Cardiac muscle cell (in vitro differentiated cells and primary cell): ENCODE data around the gene NELFCD. TPM values are rescaled to one million over a fixed set of nuclear protein-coding genes. Genes with fewer than 3 reads are reported as not detected.

Experiments used
- DNase-seq, 2 donors: peaks; one replicate each; pipeline versions ENCODE4 v3.0.0 to v3.0.0-alpha.2; 2010 to 2017; ENCODE audit warnings: low read depth in 1 of 2, low spot score in 1 of 2
- H3K27ac ChIP-seq: fragments of 200-600 bp; sonication (generic); 2 replicates; pipeline ENCODE4 v1.5.1; 2016
- H3K27me3 ChIP-seq: fragments of 200-600 bp; sonication (generic); 2 replicates; pipeline ENCODE4 v1.6.0; 2016; ENCODE audit warnings: control low read depth
- H3K36me3 ChIP-seq: fragments of 200-600 bp; sonication (generic); 2 replicates; pipeline ENCODE4 v1.5.1; 2016; ENCODE audit warnings: control low read depth
- H3K4me1 ChIP-seq: fragments of 200-600 bp; sonication (generic); 2 replicates; pipeline ENCODE4 v1.8.1; 2017; ENCODE audit warnings: low read depth, mild to moderate bottlenecking, mixed run types
- H3K4me3 ChIP-seq: fragments of 200-600 bp; sonication (generic); 2 replicates; pipeline ENCODE4 v1.5.1; 2016; ENCODE audit warnings: mild to moderate bottlenecking
- H3K9me3 ChIP-seq: fragments of 200-600 bp; sonication (generic); 2 replicates; pipeline ENCODE4 v1.5.1; 2017; ENCODE audit warnings: low read depth, mild to moderate bottlenecking, control low read depth
- CTCF ChIP-seq: IDR thresholded peaks from 2 replicates; pipeline ENCODE4 v1.5.1; 2012; ENCODE audit warnings: low read depth, mild to moderate bottlenecking, low read length
- polyA plus RNA-seq: library from polyadenylated mRNA; unstranded; fragments of >200 nt; fragmentation: Nextera tagmentation; extraction: Ambion mirVana; gene quantifications from 2 replicates; pipeline ENCODE4 v1.2.1, GENCODE V29; 2016
- total RNA-seq: library from RNA; depleted of rRNA; stranded (reverse); fragments of >200 nt; gene quantifications from 2 replicates; pipeline ENCODE4 v1.2.3, GENCODE V29; 2016

Gene NELFCD
- total and polyA plus RNA-seq, 2 experiments from 2014 or later = 77.3 to 109 TPM

DNA sequence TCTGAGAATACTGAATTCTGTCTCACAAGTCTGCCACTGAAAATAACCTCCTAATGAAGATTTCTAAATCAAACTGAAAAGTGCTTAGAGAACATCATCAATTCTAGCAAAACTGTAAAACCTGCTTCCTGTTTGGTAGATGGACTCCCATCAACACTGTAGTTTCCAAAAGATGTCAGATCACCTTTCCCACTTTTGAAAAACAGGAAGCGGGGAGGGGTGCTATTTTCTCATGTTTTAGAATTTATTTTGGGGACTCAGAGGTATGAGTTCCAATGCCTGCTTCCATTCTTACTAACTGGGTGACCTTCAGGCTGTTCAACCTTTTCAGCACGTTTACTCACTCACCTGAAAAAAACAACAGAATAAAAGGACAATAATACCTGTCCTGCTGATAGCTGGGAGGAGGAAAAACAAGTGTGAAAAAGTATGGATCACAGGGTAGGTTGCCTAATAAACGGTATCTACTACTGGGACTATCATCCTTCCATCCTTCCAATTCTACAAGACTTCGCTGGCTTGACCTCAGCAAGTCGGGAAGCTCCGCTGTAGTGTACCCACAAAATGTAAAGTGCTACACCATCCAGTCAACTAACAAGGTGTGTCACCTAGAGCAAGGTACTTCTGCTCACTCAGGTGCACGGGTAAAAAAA, 50.0 kb downstream of the NELFCD start:
- peaks cover 35% of the 10 kb centered on the region for H3K36me3 ChIP-seq

GRCh38 chr20:59031564-59032022, 50.5 kb downstream of the NELFCD start:
- no peaks in the 10 kb centered on the region for H3K27me3 ChIP-seq
- peaks cover 24% of the 10 kb centered on the region for H3K4me1 ChIP-seq
- H3K4me3 ChIP-seq = peak overlapping the region; percentile 82
- peaks cover 35% of the 10 kb centered on the region for H3K36me3 ChIP-seq
- peak overlapping the region; percentile 90 for H3K27ac ChIP-seq
- DNase-seq = peak in 1 of 2 donors; percentile 10
- TF ChIP-seq CTCF = no peak
- no peaks in the 10 kb centered on the region for H3K9me3 ChIP-seq

More for the DNA sequence above, 50.0 kb downstream of the NELFCD start:
- DNase-seq = no peak
- Histone ChIP-seq H3K27ac (no peak overlapping the region), H3K4me3 (peak overlapping the region; percentile 82), H3K9me3 (no peaks in the 10 kb centered on the region), H3K4me1 (peaks cover 24% of the 10 kb centered on the region), H3K27me3 (no peaks in the 10 kb centered on the region)
- TF ChIP-seq CTCF = no peak

- Histone ChIP-seq H3K27me3 (no peaks in the 10 kb centered on the region), H3K9me3 (no peaks in the 10 kb centered on the region), H3K27ac (peak within 1 kb of the TSS; percentile 90), H3K36me3 (peaks cover 40% of the 10 kb centered on the region), H3K4me1 (peaks cover 24% of the 10 kb centered on the region), H3K4me3 (peak within 1 kb of the TSS; percentile 82)
- no peak for TF ChIP-seq CTCF
- peak; percentile 97 for DNase-seq
Measured at GRCh38 chr20:59032023-59032712, 51.1 kb downstream of the NELFCD start, which contains the start of gene ATP5F1E. Gene ATP5F1E, minus strand, starts transcription at chr20:59032335. Its CDS starts 84 bp downstream, at chr20:59032251.

DNA sequence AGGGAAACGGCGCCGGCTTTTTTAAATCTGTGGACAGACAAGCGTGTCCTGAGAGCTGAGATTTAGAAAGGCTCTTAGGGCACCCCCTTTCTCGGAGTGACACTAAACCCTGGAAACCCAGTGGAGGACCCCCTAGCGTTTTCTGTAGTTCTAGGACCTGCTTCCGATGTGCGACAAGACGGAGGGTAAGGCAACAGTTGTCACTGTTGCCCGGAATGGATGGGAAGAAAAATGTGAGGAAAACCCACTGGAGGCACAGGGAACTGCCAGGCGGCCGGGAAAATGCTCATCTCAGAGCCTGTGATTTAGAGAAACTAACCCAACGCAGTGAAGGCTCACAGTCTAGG, 51.6 kb downstream of the NELFCD start:
- H3K4me3 ChIP-seq = peak overlapping the region; percentile 82
- peak in 1 of 2 donors; percentile 42 for DNase-seq
- H3K27ac ChIP-seq = peak overlapping the region; percentile 77
- H3K36me3 ChIP-seq = peaks cover 44% of the 10 kb centered on the region
- peaks cover 24% of the 10 kb centered on the region for H3K4me1 ChIP-seq
- no peaks in the 10 kb centered on the region for H3K27me3 ChIP-seq
- no peaks in the 10 kb centered on the region for H3K9me3 ChIP-seq
- TF ChIP-seq CTCF = peak; percentile 21

- no peak for TF ChIP-seq CTCF
- no peaks in the 10 kb centered on the region for H3K27me3 ChIP-seq
- H3K27ac ChIP-seq = peak overlapping the region; percentile 77
- H3K4me3 ChIP-seq = peak overlapping the region; percentile 82
- H3K36me3 ChIP-seq = peaks cover 48% of the 10 kb centered on the region
- peaks cover 24% of the 10 kb centered on the region for H3K4me1 ChIP-seq
- no peak for DNase-seq
- no peaks in the 10 kb centered on the region for H3K9me3 ChIP-seq
Measured at GRCh38 chr20:59033093-59033492, 52.0 kb downstream of the NELFCD start.
